Subcutaneous preadipocyte (primary cell): ENCODE measurements around the gene MYCL. TPM values are rescaled to one million over a fixed set of nuclear protein-coding genes. Genes with fewer than 3 reads are reported as not detected.

Experiments
- small RNA-seq: library from RNA; depleted of rRNA; stranded (forward); fragments of <200 nt; gene quantifications from one replicate; pipeline ENCODE3, GENCODE V24; 2012
- total RNA-seq: library from RNA; depleted of rRNA; stranded (reverse); fragments of >200 nt; gene quantifications from 2 replicates; pipeline ENCODE4 v1.2.3, GENCODE V29; 2012

MYCL gene
- 0.37 TPM in 1 of 2 replicates, not detected in the other for total RNA-seq

GRCh38 chr1:39901714-39902459, at the start of gene MYCL:
TSS of gene MYCL (minus strand) at chr1:39901917. CDS start at chr1:39901434, 483 bp downstream.

Small RNA genes within 50 kb of the gene (small RNA-seq; reads per million reads assigned to genes)
- not detected for gene RF00019

Other genes starting within 250 kb of the MYCL start
- gene NT5C1A, start 229.8 kb downstream of the MYCL start, total RNA-seq: not detected in 2 replicates
- gene HPCAL4, start 210.5 kb downstream of the MYCL start, total RNA-seq: not detected in 2 replicates
- gene PPIE, start 163.0 kb downstream of the MYCL start, total RNA-seq: 23.5 and 25.0 TPM in 2 replicates
- 1.6 and 1.8 TPM in 2 replicates for gene OXCT2, start 130.6 kb downstream of the MYCL start, total RNA-seq
- gene BMP8B, start 113.1 kb downstream of the MYCL start, total RNA-seq: under 0.01 TPM in 1 of 2 replicates, not detected in the other
- gene TRIT1, start 18.4 kb downstream of the MYCL start, total RNA-seq: 18.7 and 24.4 TPM in 2 replicates
- 6.2 and 16.6 TPM in 2 replicates for gene MFSD2A, start 53.2 kb upstream of the MYCL start, total RNA-seq
- gene CAP1, start 138.8 kb upstream of the MYCL start, total RNA-seq: 319 and 421 TPM in 2 replicates
- 42.3 and 54.3 TPM in 2 replicates for gene PPT1, start 195.3 kb upstream of the MYCL start, total RNA-seq